Lower leg skin (tissue), 3 donors: ENCODE results near the gene IRX6.

Source experiments
- POLR2A ChIP-seq, 2 donors: fragments of 450-650 bp; IDR thresholded peaks; one replicate each; pipeline ENCODE4 v1.6.1; 2016 to 2017; ENCODE audit warnings: antibody characterized with exemption in 2 of 2, mild to moderate bottlenecking in 1 of 2, moderate library complexity in 1 of 2
- TF ChIP-seq, protein P1 (sequence below), 3 donors: fragments of 450-650 bp; IDR thresholded peaks; one replicate each; pipeline ENCODE4 v1.5.1; 2016; ENCODE audit warnings: antibody characterized with exemption in 3 of 3, mild to moderate bottlenecking in 3 of 3, moderate library complexity in 2 of 3

DNA sequence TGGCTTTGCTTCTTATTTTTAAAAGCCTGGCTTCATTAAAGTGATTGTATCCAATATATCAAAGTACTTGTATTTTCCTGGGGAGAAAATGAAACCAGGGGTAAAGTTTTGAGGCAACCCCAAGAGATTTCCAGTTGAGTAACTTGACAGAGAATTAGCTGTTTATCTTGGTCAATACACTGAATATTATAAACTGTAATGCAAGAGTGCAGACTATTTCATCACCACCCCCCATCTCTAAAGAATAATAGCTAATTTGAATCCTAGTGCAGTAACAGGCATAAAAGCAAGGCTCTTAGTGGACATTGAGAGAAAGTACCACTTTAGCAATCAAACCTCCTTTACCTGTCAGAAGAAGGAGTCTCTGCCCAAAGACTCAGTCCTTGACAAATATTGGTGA lies 27.0 kb downstream of the IRX6 start:
- TF ChIP-seq, protein P1, sequence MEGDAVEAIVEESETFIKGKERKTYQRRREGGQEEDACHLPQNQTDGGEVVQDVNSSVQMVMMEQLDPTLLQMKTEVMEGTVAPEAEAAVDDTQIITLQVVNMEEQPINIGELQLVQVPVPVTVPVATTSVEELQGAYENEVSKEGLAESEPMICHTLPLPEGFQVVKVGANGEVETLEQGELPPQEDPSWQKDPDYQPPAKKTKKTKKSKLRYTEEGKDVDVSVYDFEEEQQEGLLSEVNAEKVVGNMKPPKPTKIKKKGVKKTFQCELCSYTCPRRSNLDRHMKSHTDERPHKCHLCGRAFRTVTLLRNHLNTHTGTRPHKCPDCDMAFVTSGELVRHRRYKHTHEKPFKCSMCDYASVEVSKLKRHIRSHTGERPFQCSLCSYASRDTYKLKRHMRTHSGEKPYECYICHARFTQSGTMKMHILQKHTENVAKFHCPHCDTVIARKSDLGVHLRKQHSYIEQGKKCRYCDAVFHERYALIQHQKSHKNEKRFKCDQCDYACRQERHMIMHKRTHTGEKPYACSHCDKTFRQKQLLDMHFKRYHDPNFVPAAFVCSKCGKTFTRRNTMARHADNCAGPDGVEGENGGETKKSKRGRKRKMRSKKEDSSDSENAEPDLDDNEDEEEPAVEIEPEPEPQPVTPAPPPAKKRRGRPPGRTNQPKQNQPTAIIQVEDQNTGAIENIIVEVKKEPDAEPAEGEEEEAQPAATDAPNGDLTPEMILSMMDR (IDR thresholded peaks at IDR 0.05) = no peak
- TF ChIP-seq POLR2A (IDR thresholded peaks at IDR 0.05) = no peak
